Natural killer cell (primary cell): ENCODE measurements around the gene TSPAN12. TPM values are rescaled to one million over a fixed set of nuclear protein-coding genes. Genes with fewer than 3 reads are reported as not detected.

ENCODE experiments used
- ATAC-seq, 3 donors: fragments of 150-1000 bp in 2 of 3; fragments of 200-7000 bp in 1 of 3; cut with Tn5 transposase; 1 replicate in 1 of 3; 2 replicates in 2 of 3; pipeline ENCODE4 v1.10.0; 2021; ENCODE audit warnings: mild to moderate bottlenecking in 2 of 3, moderate library complexity in 2 of 3
- DNase-seq, 2 donors: peaks; one replicate each; pipeline versions ENCODE4 v3.0.0 to v3.0.0-alpha.2; 2013 to 2021; ENCODE audit warnings: mixed read lengths in 1 of 2
- H3K27ac ChIP-seq: one replicate; pipeline ENCODE4 v1.5.1; 2013; ENCODE audit warnings: mild to moderate bottlenecking, low read length
- H3K27me3 ChIP-seq: one replicate; pipeline ENCODE4 v1.6.1; 2013; ENCODE audit warnings: low read length; ENCODE audit not compliant: control insufficient read depth, insufficient read depth
- H3K36me3 ChIP-seq: one replicate; pipeline ENCODE4 v1.6.1; 2013; ENCODE audit warnings: low read length; ENCODE audit not compliant: control insufficient read depth, insufficient read depth
- H3K4me1 ChIP-seq: one replicate; pipeline ENCODE4 v1.6.1; 2013; ENCODE audit warnings: low read length; ENCODE audit not compliant: control insufficient read depth, insufficient read depth
- H3K4me3 ChIP-seq: one replicate; pipeline ENCODE4 v1.5.1; 2013; ENCODE audit warnings: low read length
- H3K9me3 ChIP-seq: one replicate; pipeline ENCODE4 v1.6.1; 2013; ENCODE audit warnings: low read length; ENCODE audit not compliant: control insufficient read depth, insufficient read depth
- H3K27ac Mint-ChIP-seq, 2 donors: one replicate each; pipeline ENCODE4 v1.8.0; 2022; ENCODE audit warnings: mild to moderate bottlenecking in 2 of 2, mixed read lengths in 2 of 2, moderate library complexity in 1 of 2
- H3K27me3 Mint-ChIP-seq, 2 donors: one replicate each; pipeline ENCODE4 v1.8.0; 2022; ENCODE audit warnings: low read depth in 2 of 2, mixed read lengths in 2 of 2
- H3K36me3 Mint-ChIP-seq: one replicate; pipeline ENCODE4 v1.8.0; 2022; ENCODE audit warnings: mixed read lengths
- H3K4me1 Mint-ChIP-seq, 2 donors: one replicate each; pipeline ENCODE4 v1.8.0; 2022; ENCODE audit warnings: mixed read lengths in 2 of 2
- H3K4me3 Mint-ChIP-seq: one replicate; pipeline ENCODE4 v1.8.0; 2022; ENCODE audit warnings: mild to moderate bottlenecking, moderate library complexity, mixed read lengths
- H3K9me3 Mint-ChIP-seq, 2 donors: one replicate each; pipeline ENCODE4 v1.8.0; 2022; ENCODE audit warnings: mixed read lengths in 2 of 2
- WGBS: methylation state at CpG from one replicate; pipeline ENCODE4 v1.1.7; 2013; ENCODE audit warnings: missing lambda C conversion rate; ENCODE audit not compliant: insufficient coverage; 5-methylcytosine and 5-hydroxymethylcytosine counted together
- intact Hi-C: fragments of 100-400 bp; cut with micrococcal nuclease; formaldehyde crosslinking; loops from one replicate; pipeline ENCODE4 v1.14.2; 2022
- total RNA-seq, 4 donors: library from RNA; stranded (reverse); fragments of 120-200 nt in 1 of 4; gene quantifications; one replicate each; pipeline versions ENCODE4 v1.2.3 to v1.2.4, GENCODE V29; 2013 to 2022
- TF ChIP-seq, protein P1 (sequence below): fragments of 200-600 bp; IDR thresholded peaks from one replicate; pipeline ENCODE4 v1.8.0; 2022; ENCODE audit warnings: antibody characterized with exemption

Gene TSPAN12
- total RNA-seq, 3 donors from 2014 or later (not counting 1 experiment from before 2014, with no cell fraction given): not detected

DNA sequence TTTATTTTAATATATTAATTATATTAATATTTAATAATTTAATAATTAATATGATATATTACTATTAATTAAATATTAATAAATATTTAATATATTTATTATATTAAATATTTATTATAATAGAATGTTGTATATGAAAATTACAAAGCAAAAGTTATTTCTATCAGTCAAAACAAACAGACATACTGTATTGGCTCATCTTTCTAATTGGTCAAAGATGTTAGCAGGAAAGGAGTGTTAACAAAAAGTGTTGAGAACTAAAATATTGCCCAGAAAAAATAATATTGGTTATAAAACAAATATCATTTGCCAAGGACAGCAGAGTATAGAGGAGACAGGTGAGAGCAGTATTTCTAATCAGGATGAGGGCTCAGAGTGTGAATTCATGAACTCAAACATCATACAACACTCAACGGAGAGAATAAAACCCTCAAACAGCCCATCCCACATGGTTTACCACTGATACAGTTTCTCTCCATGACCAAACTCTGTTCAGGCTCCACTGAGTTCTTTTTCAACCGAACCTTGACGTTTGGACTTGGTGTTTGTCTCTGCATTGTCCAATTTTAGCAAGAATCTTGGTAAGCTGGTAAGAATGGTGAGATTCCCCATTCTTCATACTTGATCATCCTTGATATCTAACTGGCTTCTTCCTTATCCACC, 58.0 kb downstream of the TSPAN12 start:
- no peak for ATAC-seq
- no peaks in the 10 kb centered on the region for H3K27me3 Mint-ChIP-seq
- H3K9me3 Mint-ChIP-seq: no peaks in the 10 kb centered on the region
- no peaks in the 10 kb centered on the region for H3K36me3 Mint-ChIP-seq
- 64% methylated on average over 1 of the region's 3 CpGs for WGBS
- H3K36me3 ChIP-seq: no peaks in the 10 kb centered on the region
- no peaks in the 10 kb centered on the region for H3K27me3 ChIP-seq
- no peak overlapping the region for H3K4me3 Mint-ChIP-seq
- no peak overlapping the region for H3K4me3 ChIP-seq
- no peaks in the 10 kb centered on the region for H3K4me1 Mint-ChIP-seq
- no peak for DNase-seq
- TF ChIP-seq, protein P1, sequence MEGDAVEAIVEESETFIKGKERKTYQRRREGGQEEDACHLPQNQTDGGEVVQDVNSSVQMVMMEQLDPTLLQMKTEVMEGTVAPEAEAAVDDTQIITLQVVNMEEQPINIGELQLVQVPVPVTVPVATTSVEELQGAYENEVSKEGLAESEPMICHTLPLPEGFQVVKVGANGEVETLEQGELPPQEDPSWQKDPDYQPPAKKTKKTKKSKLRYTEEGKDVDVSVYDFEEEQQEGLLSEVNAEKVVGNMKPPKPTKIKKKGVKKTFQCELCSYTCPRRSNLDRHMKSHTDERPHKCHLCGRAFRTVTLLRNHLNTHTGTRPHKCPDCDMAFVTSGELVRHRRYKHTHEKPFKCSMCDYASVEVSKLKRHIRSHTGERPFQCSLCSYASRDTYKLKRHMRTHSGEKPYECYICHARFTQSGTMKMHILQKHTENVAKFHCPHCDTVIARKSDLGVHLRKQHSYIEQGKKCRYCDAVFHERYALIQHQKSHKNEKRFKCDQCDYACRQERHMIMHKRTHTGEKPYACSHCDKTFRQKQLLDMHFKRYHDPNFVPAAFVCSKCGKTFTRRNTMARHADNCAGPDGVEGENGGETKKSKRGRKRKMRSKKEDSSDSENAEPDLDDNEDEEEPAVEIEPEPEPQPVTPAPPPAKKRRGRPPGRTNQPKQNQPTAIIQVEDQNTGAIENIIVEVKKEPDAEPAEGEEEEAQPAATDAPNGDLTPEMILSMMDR: no peak
- H3K4me1 ChIP-seq: no peaks in the 10 kb centered on the region
- intact Hi-C loops: no loop called here
- no peak overlapping the region for H3K27ac ChIP-seq
- no peak overlapping the region for H3K27ac Mint-ChIP-seq
- no peaks in the 10 kb centered on the region for H3K9me3 ChIP-seq

DNA sequence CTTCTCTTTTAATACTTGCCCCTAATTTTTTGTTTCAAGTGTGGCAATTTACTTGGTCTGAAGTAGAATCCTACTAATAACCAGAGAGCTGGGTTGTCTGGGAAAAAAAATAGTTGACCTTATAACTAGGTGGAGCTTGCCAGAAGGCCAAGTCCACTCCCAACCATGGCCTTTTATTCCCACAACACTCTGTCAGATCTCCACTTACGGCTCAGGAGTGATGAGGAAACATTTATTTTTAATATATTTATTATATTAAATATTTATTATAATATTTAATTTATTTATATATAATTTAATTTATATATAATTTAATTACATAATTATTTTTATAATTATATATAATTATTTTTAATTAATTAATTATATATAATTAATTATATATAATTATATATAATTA, 58.8 kb downstream of the TSPAN12 start:
- H3K36me3 Mint-ChIP-seq: no peaks in the 10 kb centered on the region
- H3K27me3 ChIP-seq: no peaks in the 10 kb centered on the region
- intact Hi-C loops: no loop called here
- WGBS: no CpG with 5 or more reads among the region's 1 CpG
- no peaks in the 10 kb centered on the region for H3K27me3 Mint-ChIP-seq
- no peaks in the 10 kb centered on the region for H3K4me1 Mint-ChIP-seq
- H3K27ac ChIP-seq: no peak overlapping the region
- H3K9me3 Mint-ChIP-seq: no peaks in the 10 kb centered on the region
- DNase-seq (no peak), ATAC-seq (no peak)
- no peak overlapping the region for H3K4me3 Mint-ChIP-seq
- H3K36me3 ChIP-seq: no peaks in the 10 kb centered on the region
- no peaks in the 10 kb centered on the region for H3K4me1 ChIP-seq
- H3K27ac Mint-ChIP-seq: no peak overlapping the region
- TF ChIP-seq, protein P1: no peak
- H3K4me3 ChIP-seq: no peak overlapping the region
- H3K9me3 ChIP-seq: no peaks in the 10 kb centered on the region

DNA sequence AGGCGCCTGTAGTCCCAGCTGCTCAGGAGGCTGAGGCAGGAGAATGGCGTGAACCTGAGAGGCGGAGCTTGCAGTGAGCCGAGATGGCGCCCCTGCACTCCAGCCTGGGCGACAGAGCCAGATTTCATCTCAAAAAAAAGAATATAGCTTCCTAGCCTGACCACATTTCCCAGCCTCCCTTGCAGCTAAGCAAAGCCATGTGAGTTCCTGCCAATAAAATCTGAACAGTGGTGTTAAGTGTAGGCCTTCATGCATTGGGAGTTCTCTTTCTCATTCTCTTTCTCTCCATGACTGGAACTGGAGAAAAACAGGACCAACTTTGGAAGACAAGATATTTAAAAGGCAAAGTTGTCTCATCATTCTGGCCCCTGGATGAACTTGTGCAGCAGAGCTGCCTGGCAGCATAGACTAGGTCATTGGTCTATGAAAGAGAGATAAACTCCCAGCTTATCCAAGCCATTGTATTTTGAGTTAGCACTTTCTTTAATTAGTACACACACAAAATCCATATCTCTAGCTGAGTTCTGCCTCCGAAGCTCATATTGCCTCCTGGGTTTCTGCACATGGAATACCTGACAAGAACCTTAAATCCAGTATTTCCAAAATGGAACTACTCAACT, 60.8 kb downstream of the TSPAN12 start:
- TF ChIP-seq, protein P1: no peak
- DNase-seq: no peak
- intact Hi-C loops: no loop called here
- Histone ChIP-seq H3K36me3 (no peaks in the 10 kb centered on the region), H3K9me3 (no peaks in the 10 kb centered on the region), H3K27me3 (no peaks in the 10 kb centered on the region), H3K4me3 (no peak overlapping the region), H3K27ac (no peak overlapping the region), H3K4me1 (no peaks in the 10 kb centered on the region)
- Mint-ChIP-seq H3K27me3 (no peaks in the 10 kb centered on the region), H3K9me3 (no peaks in the 10 kb centered on the region), H3K4me1 (no peaks in the 10 kb centered on the region), H3K27ac (no peak overlapping the region), H3K4me3 (no peak overlapping the region), H3K36me3 (no peaks in the 10 kb centered on the region)
- no peak for ATAC-seq
- WGBS: 98% methylated on average over 7 of the region's 7 CpGs
